PFSK-1 (cell line): Measurements from ENCODE around the gene ZNF536.

ENCODE experiments used
- FOXP2 ChIP-seq: optimal IDR thresholded peaks from 2 replicates; pipeline ENCODE3; 2011; ENCODE audit warnings: borderline replicate concordance, control low read depth, inconsistent platforms; ENCODE audit not compliant: insufficient read depth; ENCODE audit errors: extremely low read length, extremely low read depth
- POLR2AphosphoS5 ChIP-seq: IDR thresholded peaks from 2 replicates; pipeline ENCODE4 v1.6.1; 2012; ENCODE audit warnings: low read depth, mild to moderate bottlenecking, control low read depth, low read length, moderate library complexity
- SIN3A ChIP-seq: IDR thresholded peaks from 2 replicates; pipeline ENCODE4 v1.6.1; 2012; ENCODE audit warnings: mild to moderate bottlenecking, low read length, moderate library complexity, borderline replicate concordance; ENCODE audit not compliant: insufficient read depth
- TAF1 ChIP-seq: IDR thresholded peaks from 2 replicates; pipeline ENCODE4 v1.6.1; 2012; ENCODE audit warnings: low read length, control low read depth, borderline replicate concordance; ENCODE audit not compliant: insufficient read depth
- TF ChIP-seq, protein P1 (sequence below), 2 experiments: IDR thresholded peaks; 2 replicates each; pipeline versions ENCODE4 v1.6.1 to v1.8.0; 2011 to 2012; ENCODE audit warnings: low read depth in 2 of 2, low read length in 2 of 2, control low read depth in 1 of 2, inconsistent platforms in 1 of 2, mild to moderate bottlenecking in 1 of 2, moderate library complexity in 1 of 2; ENCODE audit not compliant: insufficient read depth in 1 of 2

The ZNF536 gene

GRCh38 chr19:30430206-30430734, 58.1 kb downstream of the ZNF536 start:
- TF ChIP-seq, protein P1, sequence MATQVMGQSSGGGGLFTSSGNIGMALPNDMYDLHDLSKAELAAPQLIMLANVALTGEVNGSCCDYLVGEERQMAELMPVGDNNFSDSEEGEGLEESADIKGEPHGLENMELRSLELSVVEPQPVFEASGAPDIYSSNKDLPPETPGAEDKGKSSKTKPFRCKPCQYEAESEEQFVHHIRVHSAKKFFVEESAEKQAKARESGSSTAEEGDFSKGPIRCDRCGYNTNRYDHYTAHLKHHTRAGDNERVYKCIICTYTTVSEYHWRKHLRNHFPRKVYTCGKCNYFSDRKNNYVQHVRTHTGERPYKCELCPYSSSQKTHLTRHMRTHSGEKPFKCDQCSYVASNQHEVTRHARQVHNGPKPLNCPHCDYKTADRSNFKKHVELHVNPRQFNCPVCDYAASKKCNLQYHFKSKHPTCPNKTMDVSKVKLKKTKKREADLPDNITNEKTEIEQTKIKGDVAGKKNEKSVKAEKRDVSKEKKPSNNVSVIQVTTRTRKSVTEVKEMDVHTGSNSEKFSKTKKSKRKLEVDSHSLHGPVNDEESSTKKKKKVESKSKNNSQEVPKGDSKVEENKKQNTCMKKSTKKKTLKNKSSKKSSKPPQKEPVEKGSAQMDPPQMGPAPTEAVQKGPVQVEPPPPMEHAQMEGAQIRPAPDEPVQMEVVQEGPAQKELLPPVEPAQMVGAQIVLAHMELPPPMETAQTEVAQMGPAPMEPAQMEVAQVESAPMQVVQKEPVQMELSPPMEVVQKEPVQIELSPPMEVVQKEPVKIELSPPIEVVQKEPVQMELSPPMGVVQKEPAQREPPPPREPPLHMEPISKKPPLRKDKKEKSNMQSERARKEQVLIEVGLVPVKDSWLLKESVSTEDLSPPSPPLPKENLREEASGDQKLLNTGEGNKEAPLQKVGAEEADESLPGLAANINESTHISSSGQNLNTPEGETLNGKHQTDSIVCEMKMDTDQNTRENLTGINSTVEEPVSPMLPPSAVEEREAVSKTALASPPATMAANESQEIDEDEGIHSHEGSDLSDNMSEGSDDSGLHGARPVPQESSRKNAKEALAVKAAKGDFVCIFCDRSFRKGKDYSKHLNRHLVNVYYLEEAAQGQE (IDR thresholded peaks at IDR 0.05; ENCODE audit: insufficient read depth in 1 of 2, low read depth in 2 of 2, low read length in 2 of 2) = no peak
- no peak for TF ChIP-seq FOXP2
- TF ChIP-seq TAF1 = no peak

- TF ChIP-seq, protein P1 (IDR thresholded peaks at IDR 0.05; ENCODE audit: insufficient read depth in 1 of 2, low read depth in 2 of 2, low read length in 2 of 2) = no peak
Measured at GRCh38 chr19:30431591-30431990, 59.4 kb downstream of the ZNF536 start.

- TF ChIP-seq FOXP2 (no peak), TAF1 (no peak), POLR2AphosphoS5 (no peak), SIN3A (no peak)
- TF ChIP-seq, protein P1 (IDR thresholded peaks at IDR 0.05; ENCODE audit: insufficient read depth in 1 of 2, low read depth in 2 of 2, low read length in 2 of 2) = no peak
Measured at GRCh38 chr19:30434797-30435594, 62.8 kb downstream of the ZNF536 start.

GRCh38 chr19:30437869-30438268, 65.7 kb downstream of the ZNF536 start:
- TF ChIP-seq, protein P1 (IDR thresholded peaks at IDR 0.05; ENCODE audit: insufficient read depth in 1 of 2, low read depth in 2 of 2, low read length in 2 of 2) = no peak
- TF ChIP-seq TAF1 (no peak), SIN3A (no peak), POLR2AphosphoS5 (no peak), FOXP2 (no peak)

DNA sequence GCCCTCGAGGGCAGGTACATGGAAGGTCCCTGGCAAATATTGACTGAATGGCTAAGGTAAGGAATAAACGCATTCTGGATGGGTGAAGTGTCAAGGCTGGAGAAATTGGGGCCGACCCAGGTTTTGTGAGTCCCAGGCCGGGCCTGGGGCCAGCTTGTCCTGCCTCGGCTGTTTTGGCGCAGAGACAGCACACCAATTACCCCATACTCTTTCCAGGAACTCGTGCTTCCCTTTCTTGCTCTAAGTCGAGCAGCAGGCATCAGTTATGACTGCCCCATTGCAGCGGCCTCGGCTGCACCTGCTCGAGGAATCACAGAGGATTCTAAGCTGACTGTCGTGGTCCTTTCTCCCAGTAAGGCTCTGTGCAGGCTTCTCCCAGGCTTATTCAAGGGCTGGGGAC, 67.1 kb downstream of the ZNF536 start:
- TF ChIP-seq SIN3A (no peak), TAF1 (no peak), FOXP2 (no peak), POLR2AphosphoS5 (no peak)
- TF ChIP-seq, protein P1 (IDR thresholded peaks at IDR 0.05; ENCODE audit: insufficient read depth in 1 of 2, low read depth in 2 of 2, low read length in 2 of 2) = no peak
